Body of pancreas (tissue), 4 donors: ENCODE data around the gene MC4R.

Source experiments
- CTCF ChIP-seq, 7 experiments: fragments of 450-650 bp in 4 of 7; fragments of 200-600 bp in 3 of 7; sonication (generic) in 3 of 7; IDR thresholded peaks; one replicate each; pipeline ENCODE4 v1.5.1; 2016 to 2019; ENCODE audit warnings: antibody characterized with exemption in 7 of 7
- POLR2A ChIP-seq, 3 donors: fragments of 450-650 bp; IDR thresholded peaks; one replicate each; pipeline ENCODE4 v1.6.1; 2016; ENCODE audit warnings: antibody characterized with exemption in 3 of 3, mild to moderate bottlenecking in 2 of 3

- TF ChIP-seq CTCF (IDR thresholded peaks at IDR 0.05) (no peak), POLR2A (IDR thresholded peaks at IDR 0.05) (no peak)
Measured at GRCh38 chr18:60331890-60332289, 40.7 kb downstream of the MC4R start.
